K562 (cell line): ENCODE measurements around the gene ABCF3. TPM values are rescaled to one million over a fixed set of nuclear protein-coding genes. Genes with fewer than 3 reads are reported as not detected.

ENCODE experiments used
- ATAC-seq: fragments of 200-7000 bp; cut with Tn5 transposase; 3 replicates; pipeline ENCODE4 v1.9.1; 2020; ENCODE audit warnings: moderate library complexity
- BruUV-seq: library from RNA; stranded (reverse); fragments of 400-500 nt; replicated peaks from 2 replicates; lab custom pipeline; 2021; lab: Mats Ljungman, UMichigan
- CTCF ChIA-PET: fragments of 300-600 bp; formaldehyde crosslinking; extraction: SDS; loops from one replicate; lab custom pipeline; 2021; ENCODE audit warnings: low intra/inter-chr PET ratio; lab: Yijun Ruan, JAX
- POLR2A ChIA-PET: fragments of 300-600, 350-650 bp; sonication (Branson Sonifier 250); formaldehyde crosslinking; extraction: SDS; loops from one replicate; lab custom pipeline; 2021; ENCODE audit warnings: antibody characterized with exemption, inconsistent platforms; lab: Yijun Ruan, JAX
- DNase-seq, 4 experiments: peaks; one replicate each; pipeline versions ENCODE4 v3.0.0 to v3.0.0-alpha.2; 2011 to 2018; ENCODE audit warnings: low spot score in 3 of 4, mixed read lengths in 3 of 4; ENCODE audit errors: extremely low read depth in 1 of 4
- FAIRE-seq: peaks from 2 replicates; lab custom pipeline; 2011; peaks lifted over from hg19 to GRCh38; lab: Jason Lieb, UNC
- H2AFZ ChIP-seq: 2 replicates; pipeline ENCODE4 v1.6.0; 2011; ENCODE audit warnings: low read depth, low read length, control low read depth, inconsistent platforms
- H3K27ac ChIP-seq: fragments of 200-600 bp; 3 replicates; pipeline ENCODE4 v1.8.0; 2011; ENCODE audit warnings: low read depth, mild to moderate bottlenecking, control low read depth, inconsistent platforms, low read length, moderate library complexity, mixed read lengths; ENCODE audit errors: extremely low read depth
- H3K27me3 ChIP-seq, 2 experiments: fragments of 300-600 bp in 1 of 2; 2 replicates in 1 of 2; 3 replicates in 1 of 2; pipeline versions ENCODE4 v1.6.0 to v1.8.0; 2011; ENCODE audit warnings: inconsistent platforms in 2 of 2, low read length in 2 of 2, mild to moderate bottlenecking in 1 of 2, mixed read lengths in 1 of 2, moderate library complexity in 1 of 2; ENCODE audit not compliant: control insufficient read depth in 2 of 2, insufficient read depth in 2 of 2
- H3K36me3 ChIP-seq: fragments of 300-600 bp; 3 replicates; pipeline ENCODE4 v1.8.0; 2011; ENCODE audit warnings: mild to moderate bottlenecking, low read length, inconsistent platforms; ENCODE audit not compliant: control insufficient read depth, insufficient read depth
- H3K4me1 ChIP-seq, 2 experiments: fragments of 200-600 bp in 1 of 2; replicated peaks in 1 of 2; 2 replicates in 1 of 2; 3 replicates in 1 of 2; pipeline versions ENCODE4 v1.5.1 to v1.8.0; 2011; ENCODE audit warnings: inconsistent platforms in 2 of 2, low read length in 2 of 2, mild to moderate bottlenecking in 1 of 2, mixed read lengths in 1 of 2, moderate library complexity in 1 of 2; ENCODE audit not compliant: control insufficient read depth in 2 of 2, insufficient read depth in 2 of 2
- H3K4me2 ChIP-seq: 2 replicates; pipeline ENCODE4 v1.6.1; 2011; ENCODE audit warnings: low read length, control low read depth, inconsistent platforms, mixed read lengths; ENCODE audit not compliant: insufficient read depth
- H3K4me3 ChIP-seq: fragments of 200-600 bp; sonication (generic), shearing (Covaris generic); 2 replicates; pipeline ENCODE4 v1.5.1; 2016; ENCODE audit warnings: control low read depth, inconsistent platforms
- H3K79me2 ChIP-seq: fragments of 200-600 bp; 3 replicates; pipeline ENCODE4 v1.8.0; 2011; ENCODE audit warnings: low read length, inconsistent platforms; ENCODE audit not compliant: control insufficient read depth, insufficient read depth
- H3K9ac ChIP-seq, 2 experiments: 2 replicates each; pipeline versions ENCODE4 v1.6.0 to v1.6.1; 2011; ENCODE audit warnings: low read depth in 2 of 2, low read length in 2 of 2, control low read depth in 1 of 2, inconsistent platforms in 1 of 2, mild to moderate bottlenecking in 1 of 2, mixed read lengths in 1 of 2; ENCODE audit not compliant: insufficient read depth in 1 of 2
- H3K9me1 ChIP-seq: one replicate; pipeline ENCODE4 v1.6.0; 2011; ENCODE audit warnings: inconsistent platforms, mild to moderate bottlenecking, low read length, moderate library complexity; ENCODE audit not compliant: control insufficient read depth, insufficient read depth
- H3K9me3 ChIP-seq: replicated peaks from 2 replicates; pipeline ENCODE4 v1.5.1; 2011; ENCODE audit warnings: low read depth, low read length, inconsistent platforms; ENCODE audit not compliant: control insufficient read depth, insufficient read depth
- H4K20me1 ChIP-seq: replicated peaks from 2 replicates; pipeline ENCODE4 v1.6.1; 2011; ENCODE audit warnings: low read length, inconsistent platforms, mixed read lengths; ENCODE audit not compliant: control insufficient read depth, insufficient read depth
- ARID1B ChIP-seq: fragments of 450-650 bp; IDR thresholded peaks from 2 replicates; pipeline ENCODE4 v1.6.1; 2016; ENCODE audit warnings: antibody characterized with exemption, mild to moderate bottlenecking, inconsistent platforms
- ARNT ChIP-seq, 2 experiments: fragments of 450-650 bp; IDR thresholded peaks; 2 replicates each; pipeline ENCODE4 v1.6.1; 2016; ENCODE audit warnings: mild to moderate bottlenecking in 1 of 2
- CBFA2T2 ChIP-seq: fragments of 450-650 bp; conservative IDR thresholded peaks from 2 replicates; pipeline ENCODE4 v1.6.1; 2017; ENCODE audit warnings: mild to moderate bottlenecking
- CBFA2T3 ChIP-seq: fragments of 450-650 bp; IDR thresholded peaks from 2 replicates; pipeline ENCODE4 v1.6.1; 2017
- HBP1 ChIP-seq: fragments of 450-650 bp; formaldehyde crosslinking; IDR thresholded peaks from 2 replicates; pipeline ENCODE4 v1.4.0; 2022; ENCODE audit warnings: missing genetic modification characterization
- STAT5A ChIP-seq: IDR thresholded peaks from 2 replicates; pipeline ENCODE4 v1.6.1; 2012; ENCODE audit warnings: low read length, inconsistent platforms, borderline replicate concordance
- TAL1 ChIP-seq: fragments of 450-650 bp; IDR thresholded peaks from 2 replicates; pipeline ENCODE4 v1.6.1; 2016; ENCODE audit warnings: mild to moderate bottlenecking
- TCF3 ChIP-seq: sonication (generic); formaldehyde crosslinking; IDR thresholded peaks from 2 replicates; pipeline ENCODE4 v1.4.0; 2020; ENCODE audit warnings: mild to moderate bottlenecking, missing genetic modification reagents
- TEAD4 ChIP-seq, 2 experiments: sonication (generic) in 1 of 2; formaldehyde crosslinking in 1 of 2; IDR thresholded peaks; 2 replicates each; pipeline versions ENCODE4 v1.6.1 to v1.8.0; 2012 to 2022; ENCODE audit warnings: borderline replicate concordance in 1 of 2, inconsistent platforms in 1 of 2, low read length in 1 of 2, mild to moderate bottlenecking in 1 of 2, missing genetic modification reagents in 1 of 2
- WGBS: fragments of 100-300 bp; shearing (Covaris generic); methylation state at CpG from one replicate; pipeline ENCODE4 v1.1.6; 2016; ENCODE audit warnings: low coverage, mixed read lengths; ENCODE audit not compliant: insufficient coverage; ENCODE audit errors: missing lambda C conversion rate; 5-methylcytosine and 5-hydroxymethylcytosine counted together
- in situ Hi-C: fragments of 300-500 bp; cut with MboI; formaldehyde crosslinking; loops from 4 replicates; pipeline ENCODE4 v1.15.0; 2018; ENCODE audit warnings: inconsistent platforms, mixed read lengths
- intact Hi-C: fragments of 100-400 bp; cut with micrococcal nuclease; formaldehyde crosslinking; loops from 2 replicates; pipeline ENCODE4 v1.14.2; 2022
- polyA plus RNA-seq, 8 experiments: library from polyadenylated mRNA; depleted of rRNA in 4 of 8; stranded (reverse) in 5 of 8; unstranded in 3 of 8; fragments of >200 nt; fragmentation: Nextera tagmentation in 2 of 8; fragmentation: Illumina TruSeq in 1 of 8; extraction: Ambion mirVana in 2 of 8; extraction: Trizol in 1 of 8; gene quantifications; 2 replicates each; pipeline versions ENCODE4 v1.2.1 to v1.2.3, GENCODE V29; 2011 to 2014; ENCODE audit warnings: inconsistent platforms in 1 of 8, missing spikeins in 1 of 8
- total RNA-seq, 7 experiments: library from RNA; depleted of rRNA in 6 of 7; stranded (reverse); fragments of >200 nt in 6 of 7; fragmentation: Illumina TruSeq in 2 of 7; extraction: Trizol in 2 of 7; gene quantifications; 2 replicates each; pipeline versions ENCODE4 v1.2.1 to v1.2.3, GENCODE V29; 2011 to 2021; ENCODE audit warnings: low replicate concordance in 1 of 7

ABCF3 gene
- total and polyA plus RNA-seq, 9 of the 15 experiments (the other 6 are each of a cell fraction or from before 2014, with no cell fraction given): 6.7 to 77.9 (median 45.1) TPM

- Histone ChIP-seq H3K79me2 (peaks cover 31% of the 10 kb centered on the region), H3K4me3 (no peak overlapping the region), H3K9ac (peak overlapping the region in 1 of 2 experiments; percentile 76; a peak in 3 of 4 replicates), H3K36me3 (peaks cover 83% of the 10 kb centered on the region), H3K4me1 (peaks cover 20 to 32% of the 10 kb centered on the region in 2 experiments), H3K27me3 (no peaks in the 10 kb centered on the region), H3K4me2 (peak overlapping the region; percentile 71), H4K20me1 (0 out of 2 replicates have a peak, but pooled peaks cover 3% of the 10 kb centered on the region), H2AFZ (0 out of 2 replicates have a peak overlapping the region, but pooled peaks have one; percentile 78), H3K27ac (peak overlapping the region; percentile 93), H3K9me1 (peaks cover 4% of the 10 kb centered on the region), H3K9me3 (no peaks in the 10 kb centered on the region)
- ChIA-PET POLR2A (interaction anchor here (0.7 to 3.5 kb wide), 10 partner anchors 8 to 43 kb away, joined by 3 to 20 read pairs (median 6); partner anchors contain the start of gene AP2M1), CTCF (no interaction called here)
- no TSS peak for BruUV-seq
- DNase-seq (no peak), FAIRE-seq (peak; percentile 42), ATAC-seq (no peak)
- intact Hi-C loops: loop anchor here (2.0 kb wide), 1 partner anchor 50 kb away; the partner anchor contains the start of gene EIF2B5
- WGBS: 87% methylated on average over 17 of the region's 18 CpGs
- TF ChIP-seq TCF3 (CRISPR knock-in tag): 0 out of 2 replicates have a peak, but pooled peaks have one; percentile 26
- TF ChIP-seq TEAD4 (IDR thresholded peaks at IDR 0.05; ENCODE audit: low read length): peak; percentile 64
- TF ChIP-seq TEAD4 (CRISPR knock-in tag; IDR thresholded peaks at IDR 0.05; ENCODE audit: borderline replicate concordance): no peak
- TF ChIP-seq CBFA2T3: peak; percentile 69
- peak; percentile 12; the same call in 1 of the 2 replicates for TF ChIP-seq STAT5A
- no peak for TF ChIP-seq ARNT (IDR thresholded peaks at IDR 0.05)
- 0 out of 2 replicates have a peak, but pooled peaks have one; percentile 34 for TF ChIP-seq CBFA2T2
- peak; percentile 29; the same call in 1 of the 2 replicates for TF ChIP-seq TAL1
- 0 out of 2 replicates have a peak, but pooled peaks have one; percentile 7 for TF ChIP-seq ARID1B
- TF ChIP-seq HBP1 (CRISPR knock-in tag): no peak
- in situ Hi-C loops: no loop called here
Measured at GRCh38 chr3:184184546-184185230, 1.3 kb upstream of the ABCF3 start.
